Measurements from ENCODE around the gene ARL8A.

DNA sequence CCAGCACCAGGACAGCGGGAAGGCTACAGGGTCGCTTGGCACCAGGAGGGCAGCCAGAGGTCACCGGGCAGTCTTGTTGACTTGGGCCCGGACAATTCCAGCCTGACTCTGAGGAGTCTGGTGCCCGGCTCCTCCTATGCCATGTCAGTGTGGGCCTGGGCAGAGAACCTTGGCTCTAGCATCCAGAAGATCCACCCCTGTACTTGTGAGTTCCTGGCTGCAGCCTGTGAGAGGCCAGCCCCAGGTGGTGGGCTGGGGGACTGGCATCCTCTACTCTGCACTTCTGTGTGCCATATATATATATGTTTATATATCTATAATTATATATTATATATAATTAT, 27.4 kb upstream of the ARL8A start:
- TF ChIP-seq CTCF (IDR thresholded peaks at IDR 0.05; ENCODE audit: low read length) (no peak), EZH2phosphoT487 (IDR thresholded peaks at IDR 0.05; ENCODE audit: low read length) (no peak), EZH2 (optimal IDR thresholded peaks at IDR 0.05; ENCODE audit: low read depth, low read length) (no peak)
